ENCODE data around the gene SRCAP. TPM values are rescaled to one million over a fixed set of nuclear protein-coding genes. Genes with fewer than 3 reads are reported as not detected.
"Not testable (repeated sequence)": the region's sequence is repeated elsewhere in the genome, so short reads cannot be mapped to it uniquely, and the experiment has no call there.

Gene SRCAP
- total RNA-seq, 1 experiment from 2014 or later: 6.2 TPM

DNA sequence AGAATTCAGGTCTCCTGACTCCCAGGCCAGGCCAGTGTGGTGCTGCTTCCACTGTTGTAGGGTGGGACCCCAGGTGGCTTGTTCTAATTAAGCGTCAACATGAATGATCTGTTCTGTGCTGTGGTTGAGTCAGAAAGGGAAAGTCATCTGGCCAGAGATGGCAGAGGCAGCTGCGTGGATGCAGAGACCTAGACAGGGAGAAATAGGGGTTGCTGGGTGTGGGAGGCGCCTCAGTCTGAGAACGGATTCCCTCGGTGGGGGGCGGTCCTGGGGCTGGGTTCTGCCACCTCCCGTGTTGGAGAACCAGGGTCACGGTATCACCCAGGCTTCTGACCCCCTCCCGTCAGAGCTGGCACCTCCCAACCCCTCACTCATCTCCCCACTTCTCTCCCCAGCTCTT, 35.2 kb upstream of the SRCAP start:
- DNase-seq (ENCODE audit: low spot score): no peak

DNA sequence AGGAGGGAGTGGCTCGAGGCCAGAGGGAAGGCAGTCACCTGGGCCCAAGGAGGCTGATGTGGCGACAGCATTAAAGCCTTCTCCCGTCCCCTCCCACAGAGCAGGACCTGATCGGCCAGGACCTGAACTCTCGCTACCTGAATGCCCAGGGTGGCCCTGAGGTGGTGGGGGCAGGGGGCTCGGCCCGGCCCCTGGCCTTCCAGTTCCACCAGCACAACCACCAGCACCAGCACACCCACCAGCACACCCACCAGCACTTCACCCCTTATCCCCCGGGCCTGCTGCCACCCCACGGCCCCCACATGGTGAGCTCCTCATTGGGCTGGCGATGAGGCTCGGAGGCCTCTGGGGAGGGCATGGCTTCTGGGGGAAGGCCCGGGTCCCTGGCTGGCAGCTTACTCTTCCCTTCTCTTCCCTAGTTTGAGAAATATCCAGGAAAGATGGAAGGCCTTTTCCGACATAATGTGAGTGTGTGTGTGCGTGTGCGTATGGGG, 34.3 kb upstream of the SRCAP start:
- DNase-seq (ENCODE audit: low spot score): no peak

DNA sequence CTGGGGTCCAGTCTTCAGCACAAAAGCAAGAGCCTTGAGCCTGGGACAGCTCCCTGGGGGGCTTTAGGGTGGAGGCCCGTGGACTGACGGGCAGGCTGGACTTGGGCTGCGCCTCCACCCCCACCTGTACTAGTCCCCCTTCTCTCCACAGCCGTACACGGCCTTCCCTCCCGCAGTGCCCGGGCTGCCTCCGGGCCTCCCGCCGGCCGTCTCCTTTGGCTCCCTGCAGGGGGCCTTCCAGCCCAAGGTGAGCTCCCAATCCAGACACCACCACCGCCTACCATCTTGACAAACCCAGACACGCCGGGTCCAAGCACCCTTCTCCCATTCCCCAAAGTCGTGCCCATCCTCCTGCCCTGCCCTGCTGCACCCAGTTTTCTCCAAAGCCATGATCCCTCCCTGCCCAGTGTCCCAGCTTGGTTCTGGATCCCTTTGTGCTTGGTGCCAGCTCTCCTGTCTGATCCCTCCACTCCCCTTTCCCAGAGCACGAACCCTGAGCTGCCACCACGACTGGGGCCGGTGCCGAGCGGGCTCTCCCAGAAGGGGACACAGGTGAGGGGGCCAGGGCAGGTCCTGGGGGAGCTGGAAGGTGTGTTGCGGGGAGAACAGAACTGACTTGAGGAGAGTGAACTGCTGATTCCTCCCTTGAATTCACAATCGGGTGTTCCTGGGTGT, 33.7 kb upstream of the SRCAP start:
- DNase-seq (ENCODE audit: low spot score): peak; percentile 4

DNA sequence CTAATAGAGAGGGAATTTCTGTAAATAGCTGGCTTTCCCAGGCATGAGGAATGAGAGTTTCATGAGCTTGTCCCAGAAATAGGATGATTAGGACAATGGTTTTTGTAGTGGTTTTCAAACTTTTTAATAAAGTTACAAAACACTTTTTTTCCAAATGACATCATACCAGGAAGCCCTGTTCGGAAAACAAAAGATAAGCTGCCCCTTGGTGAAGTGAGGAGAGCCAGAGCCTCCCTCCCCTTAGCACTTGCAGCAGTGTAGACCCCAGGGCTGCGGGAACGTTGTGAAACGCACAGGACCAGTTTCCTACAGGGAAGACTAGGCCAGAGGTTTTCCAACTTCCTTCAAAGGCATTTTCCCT, 33.2 kb upstream of the SRCAP start:
- no peak for DNase-seq (ENCODE audit: low spot score)

DNA sequence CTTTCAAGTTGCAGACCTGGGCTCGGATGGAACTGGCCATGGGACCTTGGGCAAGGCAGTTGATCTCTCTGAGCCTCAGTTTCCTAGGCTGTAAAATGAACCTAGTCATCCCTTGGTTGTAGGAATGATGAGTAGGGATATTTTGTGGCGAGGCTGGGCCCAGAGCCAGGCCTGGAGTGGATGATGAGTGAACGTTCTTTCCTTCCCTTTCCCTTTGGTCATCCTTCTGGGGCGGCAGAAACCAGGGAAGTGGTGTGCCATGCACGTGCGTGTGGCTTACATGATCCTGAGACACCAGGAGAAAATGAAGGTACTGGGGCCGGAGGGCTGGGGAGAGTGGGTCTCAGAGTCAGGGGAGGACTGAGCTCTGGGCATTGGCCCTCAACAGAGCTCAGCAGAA, 32.3 kb upstream of the SRCAP start:
- no peak for DNase-seq (ENCODE audit: low spot score)

DNA sequence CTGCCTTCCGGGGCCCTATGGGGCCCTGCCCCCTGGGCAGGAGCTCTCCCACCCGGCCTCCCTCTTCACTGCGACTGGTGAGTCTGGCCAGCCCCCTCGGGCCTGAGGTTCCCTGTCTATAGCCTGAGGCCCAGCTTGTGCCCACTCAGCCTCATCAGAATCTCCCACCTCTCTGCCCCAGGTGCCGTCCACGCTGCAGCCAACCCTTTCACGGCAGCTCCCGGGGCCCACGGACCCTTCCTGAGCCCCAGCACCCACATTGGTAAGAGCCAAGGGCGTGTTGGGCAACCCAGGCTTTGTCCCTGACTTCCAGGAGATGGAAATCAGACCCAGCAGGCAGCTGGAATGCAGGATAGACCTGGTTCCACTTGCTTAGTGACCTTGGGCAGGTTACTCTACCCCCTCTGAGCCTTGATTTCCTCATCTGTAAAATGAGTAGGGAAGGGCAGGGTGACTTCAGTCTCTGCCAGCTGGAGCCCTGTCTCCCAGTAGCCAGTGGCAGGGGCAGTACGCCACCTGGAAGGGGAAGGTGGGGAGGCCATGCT, 31.5 kb upstream of the SRCAP start:
- no peak for DNase-seq (ENCODE audit: low spot score)

DNA sequence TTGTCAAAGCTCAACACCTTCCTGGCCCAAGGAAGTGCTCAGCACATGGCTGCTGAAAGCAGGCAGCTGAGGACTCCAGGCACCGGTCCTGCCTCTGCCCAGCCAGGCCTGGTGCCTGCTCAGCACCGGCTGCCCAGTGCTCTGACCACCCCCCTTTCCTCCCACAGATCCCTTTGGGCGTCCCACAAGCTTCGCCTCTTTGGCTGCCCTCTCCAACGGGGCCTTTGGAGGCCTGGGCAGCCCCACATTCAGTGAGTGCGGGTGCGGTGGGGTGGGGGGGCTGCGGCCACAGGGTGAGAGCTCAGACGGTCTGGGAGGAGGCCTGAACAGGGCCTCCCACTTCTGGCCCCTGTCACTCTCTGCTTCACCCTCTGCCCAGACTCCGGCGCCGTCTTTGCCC, 30.6 kb upstream of the SRCAP start:
- no peak for DNase-seq (ENCODE audit: low spot score)

DNA sequence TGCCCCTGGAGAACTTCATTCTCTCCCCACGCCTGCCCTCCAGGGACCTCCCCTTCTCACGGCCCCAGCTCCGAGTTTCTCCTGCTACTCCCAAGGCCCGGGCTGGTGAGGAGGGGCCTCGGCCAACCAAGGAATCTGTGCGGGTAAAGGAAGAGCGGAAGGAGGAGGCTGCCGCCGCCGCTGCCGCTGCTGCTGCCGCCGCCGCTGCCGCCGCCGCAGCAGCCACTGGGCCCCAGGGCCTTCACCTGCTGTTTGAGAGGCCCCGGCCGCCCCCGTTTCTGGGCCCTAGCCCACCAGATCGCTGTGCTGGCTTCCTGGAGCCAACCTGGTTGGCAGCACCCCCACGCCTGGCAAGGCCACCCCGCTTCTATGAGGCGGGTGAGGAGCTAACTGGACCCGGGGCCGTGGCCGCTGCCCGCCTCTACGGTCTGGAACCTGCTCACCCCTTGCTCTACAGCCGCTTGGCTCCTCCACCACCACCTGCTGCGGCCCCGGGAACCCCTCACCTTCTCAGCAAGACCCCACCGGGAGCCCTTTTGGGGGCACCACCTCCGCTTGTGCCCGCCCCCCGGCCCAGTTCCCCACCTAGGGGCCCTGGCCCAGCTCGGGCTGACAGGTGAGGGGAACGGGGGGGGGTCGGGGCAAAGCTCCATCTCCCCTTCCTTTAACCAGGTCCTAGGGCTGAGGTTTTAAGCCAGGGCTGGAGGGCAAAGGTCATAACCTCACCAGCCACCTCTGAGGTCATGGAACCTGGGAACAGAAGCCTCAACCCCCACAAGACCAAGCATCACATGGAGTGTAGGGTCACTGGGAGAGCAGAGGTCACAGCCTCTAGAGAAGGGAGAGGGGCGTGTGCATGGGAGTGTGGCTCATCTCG, 29.7 kb upstream of the SRCAP start:
- no peak for DNase-seq (ENCODE audit: low spot score)

DNA sequence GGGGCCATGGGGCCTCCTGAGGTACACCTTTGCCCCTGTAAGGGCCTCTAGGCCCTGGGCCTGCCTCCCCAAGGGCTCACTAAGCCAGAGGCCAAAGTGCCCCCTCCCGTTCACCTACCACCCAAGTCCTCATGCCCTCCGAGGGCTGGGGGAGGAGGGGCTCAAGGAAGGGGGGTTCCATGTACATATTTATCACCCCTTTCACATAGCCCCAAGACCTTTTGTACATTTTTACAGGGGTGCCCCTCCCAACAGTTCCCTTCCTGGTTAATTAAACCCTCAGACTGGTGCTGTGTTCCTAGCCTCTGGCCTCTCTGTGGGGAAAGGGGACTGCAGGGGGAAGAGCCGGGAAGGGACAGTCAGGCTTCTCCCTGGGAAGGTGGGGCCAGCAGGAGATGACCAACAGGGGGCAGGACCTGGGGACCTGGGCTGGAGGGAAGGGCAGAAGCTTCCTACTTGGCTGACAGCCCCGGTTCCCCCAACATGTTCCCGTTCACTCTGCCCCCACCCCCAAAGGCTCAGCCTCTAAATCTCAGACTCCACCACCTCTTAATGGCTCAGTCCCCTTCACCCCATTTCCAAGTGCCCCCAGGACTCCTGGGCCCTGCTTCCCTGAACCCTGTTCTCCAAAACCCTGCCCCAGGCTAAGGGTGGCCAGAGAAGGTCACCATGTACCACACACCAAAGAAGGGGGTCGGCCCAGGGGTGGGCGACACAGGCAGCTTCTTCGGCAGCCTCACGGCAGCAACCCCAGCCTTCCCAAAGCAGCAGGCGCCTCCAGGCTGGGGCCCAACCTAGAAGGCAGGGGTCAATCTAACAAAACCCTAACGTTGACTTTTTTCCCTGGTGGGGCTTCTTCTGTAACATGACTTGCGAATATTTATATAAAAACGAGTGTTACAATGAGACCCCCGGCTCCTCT, 28.8 kb upstream of the SRCAP start:
- DNase-seq (ENCODE audit: low spot score): peak; percentile 2

DNA sequence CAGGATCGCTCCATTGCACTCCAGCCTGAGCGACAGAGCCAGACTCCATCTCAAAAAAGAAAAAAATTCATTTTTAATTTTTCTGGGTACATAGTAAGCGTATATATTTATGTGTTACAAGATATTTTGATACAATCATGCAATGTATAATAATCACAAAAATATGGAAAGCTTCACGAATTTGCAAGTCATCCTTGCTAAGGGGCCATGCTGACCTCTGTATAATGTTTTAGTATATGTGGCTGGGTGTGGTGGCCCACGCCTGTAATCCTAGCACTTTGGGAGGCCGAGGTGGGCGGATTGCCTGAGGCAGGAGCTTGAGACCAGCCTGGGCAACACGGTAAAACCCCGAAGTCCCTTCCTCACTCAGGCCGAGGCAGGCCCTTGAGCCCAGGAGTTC, 23.8 kb upstream of the SRCAP start:
- no peak for DNase-seq (ENCODE audit: low spot score)

DNA sequence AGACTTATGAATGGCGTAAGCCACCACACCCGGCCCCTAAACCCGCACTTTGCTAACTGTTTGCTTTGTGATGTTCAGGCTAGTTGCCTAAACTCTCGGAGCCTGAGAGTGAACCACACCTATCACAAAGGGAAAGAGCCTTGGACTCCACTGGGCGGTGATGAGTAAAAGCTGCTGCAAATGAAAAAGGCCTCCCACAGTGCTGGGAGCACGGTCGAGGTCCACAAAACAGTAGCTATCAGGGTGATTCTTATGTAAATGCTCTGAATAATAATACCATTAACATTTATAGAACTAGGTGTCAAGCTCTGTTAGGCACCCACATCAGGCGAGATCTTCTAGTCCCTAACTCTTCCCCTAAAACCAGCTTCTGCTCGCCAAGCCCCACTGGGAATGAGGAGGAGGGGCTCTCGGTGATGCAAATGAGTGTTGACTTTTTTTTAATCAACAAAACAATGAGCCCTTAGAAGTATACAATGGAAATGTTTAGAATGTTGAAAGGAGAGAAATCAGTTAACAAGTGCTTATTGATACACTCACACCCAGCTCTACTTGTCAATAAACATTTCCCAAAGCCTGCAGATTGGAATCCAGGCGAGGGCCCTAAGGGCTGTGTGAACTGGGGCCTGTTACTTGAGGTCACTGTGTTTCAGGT, 20.9 kb upstream of the SRCAP start:
- DNase-seq (ENCODE audit: low spot score): no peak

DNA sequence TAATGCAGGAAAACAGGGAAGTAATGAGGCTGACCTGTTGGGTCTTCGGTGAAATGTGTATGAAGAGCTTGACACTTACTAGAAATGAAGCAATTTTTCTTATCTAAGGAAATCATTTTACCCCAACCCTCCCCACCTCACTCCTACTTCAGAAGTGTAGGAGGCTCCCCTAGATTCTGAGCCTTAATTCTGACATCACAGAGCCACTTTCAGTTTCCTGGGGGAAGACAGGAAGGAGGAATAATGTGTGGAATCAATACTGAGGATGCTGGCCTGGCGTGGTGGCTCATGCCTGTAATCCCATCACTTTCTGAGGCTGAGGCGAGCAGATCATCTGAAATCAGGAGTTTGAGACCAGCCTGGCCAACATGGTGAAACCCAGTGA, 20.4 kb upstream of the SRCAP start:
- DNase-seq (ENCODE audit: low spot score): no peak

DNA sequence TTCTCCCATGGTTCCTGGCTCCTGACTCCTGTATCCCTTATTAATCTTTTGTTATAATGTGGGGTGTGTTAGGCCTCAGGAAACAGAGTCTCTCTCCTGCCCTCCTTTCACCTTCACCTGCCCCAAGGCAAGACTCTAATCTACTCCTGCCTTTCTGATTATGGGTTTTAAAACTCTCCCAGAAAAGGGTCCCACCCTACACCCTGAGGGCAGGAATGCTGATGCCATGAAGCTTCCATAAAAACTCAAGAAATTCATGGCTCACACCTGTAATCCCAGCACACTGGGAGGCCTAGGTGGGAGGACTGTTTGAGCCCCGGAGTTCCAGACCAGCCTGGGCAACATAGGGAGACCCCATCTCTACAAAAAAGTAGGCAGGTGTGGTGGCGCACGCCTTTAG, 18.6 kb upstream of the SRCAP start:
- DNase-seq (ENCODE audit: low spot score): no peak

DNA sequence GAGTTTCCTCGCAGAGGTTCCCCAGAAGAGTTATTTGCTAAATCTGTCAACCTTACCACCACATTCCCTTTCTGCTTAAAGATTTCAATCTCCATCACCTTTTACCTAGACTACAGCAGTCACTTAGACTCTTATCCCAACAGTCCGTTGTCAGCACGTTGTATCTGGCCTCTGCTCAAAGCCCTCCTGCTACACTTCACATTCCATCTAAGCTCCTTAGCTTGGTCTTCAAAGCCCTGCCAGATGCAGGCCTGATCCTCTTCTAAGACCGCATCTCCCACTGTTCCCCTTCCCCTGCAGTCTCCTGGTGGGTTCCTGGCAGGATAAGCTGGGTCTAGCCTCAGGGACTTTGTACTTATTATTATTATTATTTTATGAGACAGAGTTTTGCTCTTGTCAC, 10.3 kb upstream of the SRCAP start:
- DNase-seq (ENCODE audit: low spot score): no peak

DNA sequence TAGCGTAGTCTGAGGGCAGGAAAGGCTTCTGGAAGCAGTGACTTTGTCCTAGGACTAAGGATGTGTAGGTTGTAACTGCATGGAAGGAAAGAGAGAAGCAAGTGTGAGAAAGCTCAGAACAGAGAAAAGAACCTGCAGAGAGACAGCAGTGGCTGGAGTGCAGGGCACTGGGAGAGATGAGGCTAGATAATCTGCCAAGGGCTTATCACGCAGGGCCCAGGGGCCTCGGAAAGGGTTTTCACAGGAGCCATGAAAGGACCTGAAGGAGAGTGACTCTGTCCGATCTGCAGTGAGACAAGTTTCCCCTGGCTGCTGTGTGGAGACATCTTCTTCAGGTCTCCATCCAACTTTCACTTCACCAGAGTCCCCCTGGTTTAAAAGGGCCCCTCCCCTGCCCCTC, 7.1 kb upstream of the SRCAP start:
- no peak for DNase-seq (ENCODE audit: low spot score)

DNA sequence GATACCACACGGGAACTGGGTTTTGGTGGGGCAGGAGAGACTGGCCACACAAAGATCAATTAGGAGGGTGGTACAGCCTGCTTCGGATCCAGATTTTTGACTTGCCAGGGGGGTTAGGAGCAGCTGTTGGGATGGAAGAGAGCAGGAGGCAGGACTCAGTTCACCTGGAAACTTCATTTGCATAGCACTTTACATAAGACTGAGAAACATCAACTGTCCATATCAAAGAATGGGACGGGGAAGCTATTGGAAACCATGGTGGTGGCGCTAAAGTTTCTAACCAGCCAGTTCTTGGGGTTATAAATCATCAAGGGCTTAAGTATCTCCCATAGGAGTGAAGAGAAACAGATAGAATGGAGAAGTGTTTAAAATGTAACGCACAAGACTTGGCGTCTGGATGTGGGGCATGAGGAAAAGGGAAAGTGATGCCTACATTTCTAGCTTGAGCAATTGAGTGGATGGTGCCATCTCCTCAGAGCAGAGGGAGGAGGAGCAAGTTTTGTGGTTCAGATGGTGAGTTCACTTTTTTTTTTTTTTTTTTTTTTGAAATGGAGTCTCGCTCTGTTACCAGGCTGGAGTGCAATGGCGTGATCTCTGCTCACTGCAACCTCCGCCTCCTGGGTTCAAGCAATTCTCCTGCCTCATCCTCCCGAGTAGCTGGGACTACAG, 6.4 kb upstream of the SRCAP start:
- DNase-seq (ENCODE audit: low spot score): no peak

DNA sequence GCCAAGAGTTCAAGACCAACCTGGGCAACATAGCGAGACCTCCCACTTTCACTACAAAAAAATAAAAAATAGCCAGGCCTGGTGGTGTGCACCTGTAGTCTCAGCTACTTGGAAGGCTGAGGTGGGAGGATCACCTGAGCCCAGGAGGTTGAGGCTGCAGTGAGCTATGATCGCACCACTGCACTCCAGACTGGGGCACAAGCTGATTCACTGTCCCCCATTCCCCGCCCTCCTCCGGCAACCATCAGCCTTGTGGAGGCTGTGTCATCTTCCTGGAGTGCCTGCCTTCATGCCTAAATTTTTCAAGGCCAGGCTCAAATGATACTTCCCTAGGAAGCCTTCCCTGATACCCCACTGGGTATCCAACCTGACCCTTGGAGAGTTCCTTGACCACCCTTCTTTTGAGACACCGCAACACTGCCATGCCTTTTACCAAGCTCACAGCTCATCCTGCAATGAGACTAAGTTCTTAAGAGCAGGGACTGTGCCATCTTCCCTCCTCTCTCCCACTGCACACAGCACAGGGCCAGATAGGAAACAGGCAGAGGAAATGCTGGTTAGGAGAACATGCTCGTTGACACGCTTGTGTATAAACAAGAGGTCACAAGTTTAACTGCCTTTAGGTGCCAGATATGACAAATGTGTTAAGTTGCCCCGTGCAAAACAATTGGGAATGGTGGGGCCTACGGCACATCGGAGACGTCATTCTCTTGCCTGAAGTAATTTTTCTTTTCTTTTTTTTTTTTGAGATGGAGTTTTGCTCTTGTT, 3.9 kb upstream of the SRCAP start:
- no peak for DNase-seq (ENCODE audit: low spot score)

DNA sequence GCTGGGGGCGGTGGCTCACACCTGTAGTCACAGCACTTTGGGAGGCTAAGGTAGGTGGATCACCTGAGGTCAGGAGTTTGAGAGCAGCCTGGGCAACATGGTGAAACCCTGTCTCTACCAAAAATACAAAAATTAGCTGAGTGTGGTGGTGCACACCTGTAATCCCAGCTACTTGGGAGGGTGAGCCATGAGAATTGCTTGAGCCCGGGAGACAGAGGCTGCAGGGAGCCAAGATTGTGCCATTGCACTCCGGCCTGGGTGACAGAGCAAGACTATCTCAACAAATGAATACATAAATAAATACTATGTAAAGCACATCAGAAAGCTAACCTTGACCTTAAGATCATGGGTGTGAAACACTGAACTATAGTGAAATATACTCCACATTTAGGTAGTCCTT, 2.3 kb upstream of the SRCAP start:
- not testable (repeated sequence) for DNase-seq (ENCODE audit: low spot score)

DNA sequence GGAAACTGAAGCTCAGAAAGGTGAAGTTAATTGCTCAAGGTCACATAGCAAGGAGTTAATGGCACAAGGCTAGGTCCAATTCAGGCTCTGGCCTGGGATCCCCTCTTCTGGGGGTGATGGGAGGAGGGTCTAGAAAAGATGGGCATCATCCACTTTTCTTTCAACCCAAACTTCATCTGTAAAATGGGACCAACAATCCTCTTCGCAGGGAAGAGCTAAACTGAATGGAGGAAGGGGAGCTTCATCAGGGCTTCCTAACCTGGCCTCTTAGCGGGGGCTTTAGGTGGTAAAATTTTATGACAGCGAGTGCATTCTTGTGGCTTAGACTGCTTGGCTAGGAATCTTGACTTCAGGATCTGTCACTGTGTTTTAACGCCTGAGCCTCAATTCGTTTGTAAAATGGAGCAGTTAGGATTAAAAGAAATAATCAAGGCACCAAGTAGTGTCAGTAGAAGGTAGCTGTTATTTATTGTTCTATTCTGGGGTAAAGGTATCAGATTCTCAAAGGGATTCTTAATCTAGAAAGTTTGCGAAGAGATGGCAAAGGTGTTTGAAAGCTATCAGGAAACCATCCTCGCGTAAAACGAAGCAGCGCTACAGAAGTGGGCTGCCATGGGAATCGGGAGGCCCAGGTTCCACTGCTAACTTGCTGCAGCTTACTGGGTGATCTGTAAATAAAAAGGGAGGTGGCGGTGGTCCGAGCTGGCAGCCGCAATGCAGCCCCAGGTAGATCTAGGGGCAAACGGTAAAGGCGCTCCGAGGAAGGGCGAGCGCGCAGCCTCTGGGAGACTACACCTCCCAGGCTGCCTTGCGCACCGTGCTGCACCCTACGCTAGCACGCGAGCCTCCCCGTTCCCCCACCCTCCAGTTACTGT, 1.5 kb upstream of the SRCAP start:
- DNase-seq (ENCODE audit: low spot score): peak; percentile 97

Data from H4 (cell line).